H1 (cell line): ENCODE measurements around the gene MAGI2.

Experiments used
- BCL11A ChIP-seq, 2 experiments: IDR thresholded peaks; one replicate each; pipeline ENCODE4 v1.6.1; 2011; ENCODE audit warnings: low read depth in 2 of 2, low read length in 2 of 2, mild to moderate bottlenecking in 2 of 2
- CEBPB ChIP-seq: IDR thresholded peaks from 2 replicates; pipeline ENCODE4 v1.6.1; 2012; ENCODE audit warnings: low read depth, low read length
- EGR1 ChIP-seq: IDR thresholded peaks from 2 replicates; pipeline ENCODE4 v1.6.1; 2011; ENCODE audit warnings: low read depth, low read length, borderline replicate concordance
- MAFK ChIP-seq: IDR thresholded peaks from 2 replicates; pipeline ENCODE4 v1.6.1; 2012; ENCODE audit warnings: low read depth, mild to moderate bottlenecking, improper control_type of control experiment, low read length
- PHF8 ChIP-seq: fragments of 200-600 bp; sonication (generic); conservative IDR thresholded peaks from 2 replicates; pipeline ENCODE4 v1.7.1; 2012; ENCODE audit warnings: low read depth, mild to moderate bottlenecking, inconsistent platforms, low read length, moderate library complexity
- POLR2A ChIP-seq, 2 experiments: IDR thresholded peaks; 1 replicate in 1 of 2; 2 replicates in 1 of 2; pipeline ENCODE4 v1.6.1; 2011; ENCODE audit warnings: low read depth in 2 of 2, low read length in 2 of 2, mild to moderate bottlenecking in 2 of 2; ENCODE audit errors: control extremely low read depth in 1 of 2
- POLR2AphosphoS5 ChIP-seq: IDR thresholded peaks from 2 replicates; pipeline ENCODE4 v1.6.1; 2011; ENCODE audit warnings: low read depth, low read length
- RNF2 ChIP-seq: fragments of 200-900, 300-1000 bp; sonication (generic); IDR thresholded peaks from 2 replicates; pipeline ENCODE4 v1.7.1; 2016; ENCODE audit warnings: borderline replicate concordance, low read depth, mild to moderate bottlenecking, antibody characterized with exemption, low read length; ENCODE audit not compliant: poor library complexity, severe bottlenecking; ENCODE audit errors: missing control alignments
- SP2 ChIP-seq: IDR thresholded peaks from 2 replicates; pipeline ENCODE4 v1.6.1; 2012; ENCODE audit warnings: mild to moderate bottlenecking, low read length, inconsistent platforms
- SRF ChIP-seq: IDR thresholded peaks from 2 replicates; pipeline ENCODE4 v1.6.1; 2011; ENCODE audit warnings: mild to moderate bottlenecking, low read depth, low read length, moderate library complexity
- TBP ChIP-seq: IDR thresholded peaks from 2 replicates; pipeline ENCODE4 v1.6.1; 2011; ENCODE audit warnings: low read depth, low read length, improper control_type of control experiment
- TEAD4 ChIP-seq: IDR thresholded peaks from 2 replicates; pipeline ENCODE4 v1.6.1; 2012; ENCODE audit warnings: low read depth, low read length, inconsistent platforms, mixed read lengths
- TF ChIP-seq, protein P1 (sequence below), 3 experiments: IDR thresholded peaks; 1 replicate in 2 of 3; 2 replicates in 1 of 3; pipeline versions ENCODE4 v1.5.1 to v1.6.1; 2011; ENCODE audit warnings: low read length in 3 of 3, mild to moderate bottlenecking in 3 of 3, inconsistent platforms in 2 of 3, low read depth in 1 of 3, moderate library complexity in 1 of 3; ENCODE audit not compliant: insufficient read depth in 1 of 3; ENCODE audit errors: control extremely low read depth in 1 of 3

DNA sequence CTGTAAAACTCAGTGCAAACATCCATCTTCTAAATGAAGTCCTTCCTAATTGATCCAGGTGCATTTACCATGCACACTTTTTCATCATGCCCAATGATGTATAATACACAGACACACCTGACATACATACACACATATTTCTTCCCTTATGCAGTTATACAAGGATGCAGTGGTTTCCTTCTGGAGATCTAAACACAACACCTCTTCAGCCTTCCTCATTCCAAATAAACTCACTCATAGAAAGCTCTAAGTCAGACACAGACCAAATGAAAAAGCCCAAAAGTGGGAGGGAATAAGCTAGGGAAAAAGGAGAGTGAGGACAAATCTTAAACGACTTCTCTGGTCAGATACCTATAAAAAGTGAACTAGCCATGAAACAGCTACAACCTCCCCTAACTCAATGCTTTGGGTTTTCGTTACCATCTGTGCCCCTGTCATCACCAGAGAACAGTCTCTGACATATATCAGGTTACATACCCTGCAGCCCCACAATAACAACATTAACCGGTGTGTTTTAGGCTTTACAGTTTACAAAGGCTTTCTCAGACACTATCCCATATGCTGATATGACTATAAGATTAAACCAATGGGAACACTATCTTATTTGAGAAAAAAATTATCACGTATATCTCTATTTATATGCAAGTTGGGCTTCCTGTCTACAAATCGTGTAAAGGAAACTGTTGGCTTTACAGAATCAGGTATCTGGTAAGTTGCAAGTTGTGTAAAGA lies 979.7 kb downstream of the MAGI2 start:
- TF ChIP-seq PHF8 (no peak), POLR2A (IDR thresholded peaks at IDR 0.05; ENCODE audit: control extremely low read depth in 1 of 2, low read depth in 2 of 2, low read length in 2 of 2) (no peak), TEAD4 (no peak), EGR1 (no peak), POLR2AphosphoS5 (no peak), RNF2 (no peak), TBP (no peak), SP2 (no peak), CEBPB (no peak), SRF (no peak), BCL11A (IDR thresholded peaks at IDR 0.05; ENCODE audit: low read depth in 2 of 2, low read length in 2 of 2) (no peak), MAFK (no peak)
- TF ChIP-seq, protein P1, sequence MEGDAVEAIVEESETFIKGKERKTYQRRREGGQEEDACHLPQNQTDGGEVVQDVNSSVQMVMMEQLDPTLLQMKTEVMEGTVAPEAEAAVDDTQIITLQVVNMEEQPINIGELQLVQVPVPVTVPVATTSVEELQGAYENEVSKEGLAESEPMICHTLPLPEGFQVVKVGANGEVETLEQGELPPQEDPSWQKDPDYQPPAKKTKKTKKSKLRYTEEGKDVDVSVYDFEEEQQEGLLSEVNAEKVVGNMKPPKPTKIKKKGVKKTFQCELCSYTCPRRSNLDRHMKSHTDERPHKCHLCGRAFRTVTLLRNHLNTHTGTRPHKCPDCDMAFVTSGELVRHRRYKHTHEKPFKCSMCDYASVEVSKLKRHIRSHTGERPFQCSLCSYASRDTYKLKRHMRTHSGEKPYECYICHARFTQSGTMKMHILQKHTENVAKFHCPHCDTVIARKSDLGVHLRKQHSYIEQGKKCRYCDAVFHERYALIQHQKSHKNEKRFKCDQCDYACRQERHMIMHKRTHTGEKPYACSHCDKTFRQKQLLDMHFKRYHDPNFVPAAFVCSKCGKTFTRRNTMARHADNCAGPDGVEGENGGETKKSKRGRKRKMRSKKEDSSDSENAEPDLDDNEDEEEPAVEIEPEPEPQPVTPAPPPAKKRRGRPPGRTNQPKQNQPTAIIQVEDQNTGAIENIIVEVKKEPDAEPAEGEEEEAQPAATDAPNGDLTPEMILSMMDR (IDR thresholded peaks at IDR 0.05; ENCODE audit: control extremely low read depth in 1 of 3, insufficient read depth in 1 of 3, low read depth in 1 of 3, low read length in 3 of 3), result no peak
